TTC549 (cell line): ENCODE results near the gene FAM181B.
"Not testable (repeated sequence)": the region's sequence is repeated elsewhere in the genome, so short reads cannot be mapped to it uniquely, and the experiment has no call there.

Source experiments
- FAIRE-seq: peaks from 2 replicates; lab custom pipeline; 2012; peaks lifted over from hg19 to GRCh38; lab: Jason Lieb, UNC

Gene FAM181B

GRCh38 chr11:82732734-82733443 is 775 bp downstream of the FAM181B start:
- no peak for FAIRE-seq

GRCh38 chr11:82732348-82732733 is 1.3 kb downstream of the FAM181B start:
- no peak for FAIRE-seq

GRCh38 chr11:82731691-82732277 is 1.9 kb downstream of the FAM181B start:
- no peak for FAIRE-seq

GRCh38 chr11:82730754-82731153 is 2.9 kb downstream of the FAM181B start:
- FAIRE-seq: no peak

- FAIRE-seq: no peak
Measured at GRCh38 chr11:82730286-82730685, 3.4 kb downstream of the FAM181B start.

GRCh38 chr11:82724026-82724425 is 9.6 kb downstream of the FAM181B start:
- FAIRE-seq: no peak

GRCh38 chr11:82722231-82722630 is 11.4 kb downstream of the FAM181B start:
- FAIRE-seq: no peak

- no peak for FAIRE-seq
Measured at GRCh38 chr11:82720267-82721065, 13.2 kb downstream of the FAM181B start.

GRCh38 chr11:82719361-82720105 is 14.1 kb downstream of the FAM181B start:
- FAIRE-seq: no peak

- FAIRE-seq: no peak
Measured at GRCh38 chr11:82718821-82719220, 14.8 kb downstream of the FAM181B start.

- peak; percentile 37 for FAIRE-seq
Measured at GRCh38 chr11:82718307-82718706, 15.4 kb downstream of the FAM181B start.

- no peak for FAIRE-seq
Measured at GRCh38 chr11:82714346-82715174, 19.1 kb downstream of the FAM181B start.

GRCh38 chr11:82711648-82712047 is 22.0 kb downstream of the FAM181B start:
- no peak for FAIRE-seq

GRCh38 chr11:82703796-82704195 is 29.9 kb downstream of the FAM181B start:
- no peak for FAIRE-seq

- no peak for FAIRE-seq
Measured at GRCh38 chr11:82703226-82703625, 30.4 kb downstream of the FAM181B start.

- peak; percentile 31 for FAIRE-seq
Measured at GRCh38 chr11:82701847-82702520, 31.7 kb downstream of the FAM181B start.

GRCh38 chr11:82698576-82699352 is 34.9 kb downstream of the FAM181B start:
- no peak for FAIRE-seq

- no peak for FAIRE-seq
Measured at GRCh38 chr11:82692981-82693380, 40.7 kb downstream of the FAM181B start.

- FAIRE-seq: not testable (repeated sequence)
Measured at GRCh38 chr11:82689347-82689746, 44.3 kb downstream of the FAM181B start.

- FAIRE-seq: no peak
Measured at GRCh38 chr11:82686211-82686610, 47.5 kb downstream of the FAM181B start.
